ENCODE data around the gene ATG7.

- TF ChIP-seq CTCF (IDR thresholded peaks at IDR 0.05; ENCODE audit: borderline replicate concordance, extremely low read depth, low read length, poor library complexity, severe bottlenecking) (no peak), EZH2 (IDR thresholded peaks at IDR 0.05; ENCODE audit: borderline replicate concordance, low read depth, low read length, severe bottlenecking) (no peak)
Observed at GRCh38 chr3:11283139-11283475, 10.9 kb downstream of the ATG7 start.
